GM12878 (cell line): Measurements from ENCODE around the gene GSAP. TPM values are rescaled to one million over a fixed set of nuclear protein-coding genes. Genes with fewer than 3 reads are reported as not detected.

ENCODE experiments used
- ATAC-seq: fragments of 200-7000 bp; cut with Tn5 transposase; 3 replicates; pipeline ENCODE4 v1.9.1; 2020; ENCODE audit warnings: mild to moderate bottlenecking, moderate library complexity
- BruUV-seq: library from RNA; stranded (reverse); fragments of 400-500 nt; replicated peaks from 2 replicates; lab custom pipeline; 2021; lab: Mats Ljungman, UMichigan
- CTCF ChIA-PET: fragments of 300-600 bp; sonication (Branson Sonifier 250); formaldehyde crosslinking; extraction: SDS; loops from one replicate; lab custom pipeline; 2021; ENCODE audit warnings: inconsistent platforms; lab: Yijun Ruan, JAX
- POLR2A ChIA-PET: fragments of 350-600 bp; formaldehyde crosslinking; extraction: SDS; loops from one replicate; lab custom pipeline; 2021; ENCODE audit warnings: inconsistent platforms; lab: Charles Lee
- RAD21 ChIA-PET: fragments of 300-600 bp; sonication (Branson Sonifier 250); formaldehyde crosslinking; loops from one replicate; lab custom pipeline; 2023; ENCODE audit warnings: antibody characterized with exemption; ENCODE audit not compliant: unreplicated experiment; lab: Charles Lee
- SMC1A ChIA-PET: fragments of 300-600 bp; sonication (Branson Sonifier 250); formaldehyde crosslinking; loops from one replicate; lab custom pipeline; 2023; ENCODE audit not compliant: unreplicated experiment, uncharacterized antibody; lab: Charles Lee
- DNase-seq: peaks from one replicate; pipeline ENCODE4 v3.0.0-alpha.2; 2011; ENCODE audit warnings: low read depth, low spot score
- FAIRE-seq: peaks from 3 replicates; lab custom pipeline; 2011; peaks lifted over from hg19 to GRCh38; lab: Jason Lieb, UNC
- H2AFZ ChIP-seq: 2 replicates; pipeline ENCODE4 v1.6.0; 2011; ENCODE audit warnings: low read depth, low read length, control low read depth; ENCODE audit not compliant: control insufficient read depth
- H3K27ac ChIP-seq: 2 replicates; pipeline ENCODE4 v1.5.1; 2011; ENCODE audit warnings: control low read depth; ENCODE audit not compliant: control insufficient read depth, insufficient read depth
- H3K27me3 ChIP-seq, 2 experiments: replicated peaks in 1 of 2; 2 replicates each; pipeline versions ENCODE4 v1.6.0 to v1.6.1; 2011; ENCODE audit warnings: low read length in 1 of 2; ENCODE audit not compliant: control insufficient read depth in 2 of 2, insufficient read depth in 2 of 2
- H3K36me3 ChIP-seq, 2 experiments: 2 replicates each; pipeline ENCODE4 v1.5.1; 2011; ENCODE audit warnings: low read length in 1 of 2; ENCODE audit not compliant: control insufficient read depth in 2 of 2, insufficient read depth in 2 of 2
- H3K4me1 ChIP-seq: 2 replicates; pipeline ENCODE4 v1.6.1; 2011; ENCODE audit warnings: mild to moderate bottlenecking, low read length, moderate library complexity, mixed read lengths; ENCODE audit not compliant: control insufficient read depth, insufficient read depth
- H3K4me2 ChIP-seq: 2 replicates; pipeline ENCODE4 v1.6.0; 2011; ENCODE audit warnings: control low read depth; ENCODE audit not compliant: control insufficient read depth, insufficient read depth
- H3K4me3 ChIP-seq: fragments of 200-600 bp; sonication (generic); 2 replicates; pipeline ENCODE4 v1.5.1; 2016
- H3K79me2 ChIP-seq: 2 replicates; pipeline ENCODE4 v1.6.0; 2011; ENCODE audit warnings: low read length; ENCODE audit not compliant: control insufficient read depth, insufficient read depth
- H3K9ac ChIP-seq: 2 replicates; pipeline ENCODE4 v1.8.0; 2011; ENCODE audit warnings: low read length, control low read depth, mixed read lengths; ENCODE audit not compliant: control insufficient read depth, insufficient read depth
- H3K9me3 ChIP-seq: replicated peaks from 3 replicates; pipeline ENCODE4 v1.5.1; 2011; ENCODE audit warnings: mild to moderate bottlenecking, low read length; ENCODE audit not compliant: control insufficient read depth, insufficient read depth
- H4K20me1 ChIP-seq: 2 replicates; pipeline ENCODE4 v1.6.0; 2011; ENCODE audit not compliant: control insufficient read depth, insufficient read depth
- ATF2 ChIP-seq: IDR thresholded peaks from 2 replicates; pipeline ENCODE4 v1.6.1; 2012; ENCODE audit warnings: low read length, inconsistent platforms
- ATF7 ChIP-seq: fragments of 450-650 bp; IDR thresholded peaks from 2 replicates; pipeline ENCODE4 v1.6.1; 2016; ENCODE audit warnings: low read depth, mild to moderate bottlenecking
- BCL11A ChIP-seq: IDR thresholded peaks from 2 replicates; pipeline ENCODE4 v1.6.1; 2011; ENCODE audit warnings: low read depth, low read length
- BMI1 ChIP-seq: fragments of 450-650 bp; IDR thresholded peaks from 2 replicates; pipeline ENCODE4 v1.6.1; 2016; ENCODE audit warnings: mild to moderate bottlenecking, moderate library complexity, borderline replicate concordance
- CBFB ChIP-seq: IDR thresholded peaks from 2 replicates; pipeline ENCODE4 v1.6.1; 2016; ENCODE audit warnings: antibody characterized with exemption, low read depth
- CBX5 ChIP-seq: sonication (generic); IDR thresholded peaks from 2 replicates; pipeline ENCODE4 v1.6.1; 2016; ENCODE audit warnings: low read depth, moderate library complexity, mild to moderate bottlenecking, inconsistent platforms
- CEBPB ChIP-seq, 2 experiments: fragments of 150-350 bp in 1 of 2; IDR thresholded peaks; 2 replicates each; pipeline ENCODE4 v1.6.1; 2012 to 2014; ENCODE audit warnings: low read depth in 2 of 2, low read length in 2 of 2, borderline replicate concordance in 1 of 2, inconsistent platforms in 1 of 2
- CHD1 ChIP-seq: IDR thresholded peaks from 2 replicates; pipeline ENCODE4 v1.6.1; 2012; ENCODE audit warnings: low read depth, low read length, improper control_type of control experiment
- CREM ChIP-seq: IDR thresholded peaks from 2 replicates; pipeline ENCODE4 v1.6.1; 2014; ENCODE audit warnings: antibody characterized with exemption, low read depth
- EED ChIP-seq: sonication (generic); IDR thresholded peaks from 2 replicates; pipeline ENCODE4 v1.6.1; 2016; ENCODE audit warnings: antibody characterized with exemption, low read depth
- ETV6 ChIP-seq, 2 experiments: fragments of 450-650 bp in 1 of 2; IDR thresholded peaks in 1 of 2; conservative IDR thresholded peaks in 1 of 2; 2 replicates each; pipeline ENCODE4 v1.6.1; 2014; ENCODE audit warnings: antibody characterized with exemption in 1 of 2, borderline replicate concordance in 1 of 2, low read depth in 1 of 2, mild to moderate bottlenecking in 1 of 2, moderate library complexity in 1 of 2
- GABPA ChIP-seq: IDR thresholded peaks from 2 replicates; pipeline ENCODE4 v1.6.1; 2014; ENCODE audit warnings: antibody characterized with exemption, low read depth, mild to moderate bottlenecking, inconsistent platforms
- GATAD2B ChIP-seq: fragments of 450-650 bp; conservative IDR thresholded peaks from 2 replicates; pipeline ENCODE4 v1.6.1; 2017; ENCODE audit warnings: low read depth, mild to moderate bottlenecking, moderate library complexity
- IKZF1 ChIP-seq: fragments of 450-650 bp; conservative IDR thresholded peaks from 2 replicates; pipeline ENCODE4 v1.6.1; 2017; ENCODE audit warnings: antibody characterized with exemption, mild to moderate bottlenecking
- IKZF2 ChIP-seq, 2 experiments: fragments of 450-650 bp; IDR thresholded peaks; 2 replicates each; pipeline ENCODE4 v1.6.1; 2017; ENCODE audit warnings: mild to moderate bottlenecking in 2 of 2, moderate library complexity in 2 of 2
- IRF5 ChIP-seq: fragments of 450-650 bp; IDR thresholded peaks from 2 replicates; pipeline ENCODE4 v1.6.1; 2017; ENCODE audit warnings: borderline replicate concordance
- JUNB ChIP-seq: IDR thresholded peaks from 2 replicates; pipeline ENCODE4 v1.6.1; 2016; ENCODE audit warnings: antibody characterized with exemption, mild to moderate bottlenecking
- NFIC ChIP-seq: IDR thresholded peaks from 2 replicates; pipeline ENCODE4 v1.6.1; 2012; ENCODE audit warnings: low read depth, mild to moderate bottlenecking, inconsistent platforms, low read length, moderate library complexity
- NR2F1 ChIP-seq: fragments of 450-650 bp; conservative IDR thresholded peaks from 2 replicates; pipeline ENCODE4 v1.6.1; 2017; ENCODE audit warnings: mild to moderate bottlenecking
- PAX5 ChIP-seq: IDR thresholded peaks from 2 replicates; pipeline ENCODE4 v1.6.1; 2011; ENCODE audit warnings: low read depth, low read length, borderline replicate concordance
- PML ChIP-seq: IDR thresholded peaks from 2 replicates; pipeline ENCODE4 v1.6.1; 2012; ENCODE audit warnings: low read length, inconsistent platforms
- RUNX3 ChIP-seq: IDR thresholded peaks from 2 replicates; pipeline ENCODE4 v1.6.1; 2012; ENCODE audit warnings: low read length, inconsistent platforms
- SP1 ChIP-seq: IDR thresholded peaks from one replicate; pipeline ENCODE4 v1.6.1; 2011; ENCODE audit warnings: low read depth, low read length
- TCF7 ChIP-seq: IDR thresholded peaks from 2 replicates; pipeline ENCODE4 v1.6.1; 2014; ENCODE audit warnings: antibody characterized with exemption, borderline replicate concordance
- YBX1 ChIP-seq: fragments of 450-650 bp; IDR thresholded peaks from 2 replicates; pipeline ENCODE4 v1.6.1; 2016; ENCODE audit warnings: antibody characterized with exemption
- WGBS: methylation state at CpG from one replicate; pipeline ENCODE4 v1.1.6; 2016; ENCODE audit warnings: low lambda C conversion rate; ENCODE audit not compliant: insufficient replicate concordance, insufficient coverage; ENCODE audit errors: missing lambda C conversion rate; 5-methylcytosine and 5-hydroxymethylcytosine counted together
- in situ Hi-C: fragments of 300-500 bp; cut with MboI; formaldehyde crosslinking; loops from 9 replicates; pipeline ENCODE4 v1.14.3; 2018; ENCODE audit warnings: mixed read lengths
- intact Hi-C: fragments of 100-400 bp; cut with micrococcal nuclease; formaldehyde crosslinking; loops from one replicate; pipeline ENCODE4 v1.14.2; 2022; ENCODE audit not compliant: unreplicated experiment
- polyA plus RNA-seq, 11 experiments: library from polyadenylated mRNA; depleted of rRNA in 4 of 11; unstranded in 6 of 11; stranded (reverse) in 5 of 11; fragments of >200 nt; fragmentation: Nextera tagmentation in 4 of 11; fragmentation: Illumina TruSeq in 1 of 11; extraction: Ambion mirVana in 4 of 11; extraction: Trizol in 1 of 11; gene quantifications; 1 replicate in 1 of 11; 2 replicates in 10 of 11; pipeline versions ENCODE4 v1.2.1 to v1.2.3, GENCODE V29; 2011 to 2016; ENCODE audit warnings: inconsistent platforms in 2 of 11, missing spikeins in 2 of 11, low read depth in 1 of 11
- total RNA-seq, 4 experiments: library from RNA; depleted of rRNA in 3 of 4; stranded (reverse); fragments of >200 nt in 3 of 4; fragmentation: Illumina TruSeq in 1 of 4; extraction: Trizol in 1 of 4; gene quantifications; 2 replicates each; pipeline versions ENCODE4 v1.2.1 to v1.2.3, GENCODE V29; 2013 to 2021

The GSAP gene
- total and polyA plus RNA-seq, 10 of the 15 experiments (the other 5 are each of a cell fraction or from before 2014, with no cell fraction given): 6.6 to 38.1 (median 21.8) TPM

- intact Hi-C loops: loop anchor here (1.0 kb wide), 1 partner anchor 64 kb away; no protein-coding TSS in a partner anchor
- ChIA-PET POLR2A (interaction anchor here (0.6 to 1.7 kb wide), 2 partner anchors 19 to 31 kb away, joined by 3 to 4 read pairs; no protein-coding TSS in a partner anchor), CTCF (interaction anchor here (1.2 to 2.8 kb wide), 6 partner anchors 8 to 66 kb away, joined by 3 to 12 read pairs (median 6); no protein-coding TSS in a partner anchor), RAD21 (interaction anchor here (0.7 to 1.5 kb wide), 6 partner anchors 16 to 499 kb away, joined by 3 to 7 read pairs (median 4); partner anchors contain the start of gene FGL2), SMC1A (interaction anchor here (0.9 to 1.6 kb wide), 5 partner anchors 8 to 62 kb away, joined by 3 to 11 read pairs (median 5); no protein-coding TSS in a partner anchor)
- Histone ChIP-seq H3K4me3 (no peak overlapping the region), H4K20me1 (no peaks in the 10 kb centered on the region), H3K79me2 (no peaks in the 10 kb centered on the region), H3K36me3 (no peaks in the 10 kb centered on the region), H3K4me1 (peaks cover 19% of the 10 kb centered on the region), H3K9ac (no peak overlapping the region), H3K9me3 (no peaks in the 10 kb centered on the region), H3K4me2 (no peak overlapping the region), H3K27ac (no peak overlapping the region; the same call in 1 of the 2 replicates), H2AFZ (peak overlapping the region; percentile 58; the same call in 1 of the 2 replicates), H3K27me3 (no peaks in the 10 kb centered on the region)
- BruUV-seq: no TSS peak
- FAIRE-seq (no peak), ATAC-seq (peak; percentile 93), DNase-seq (peak; percentile 33)
- in situ Hi-C loops: no loop called here
- WGBS: 16% methylated on average over 2 of the region's 2 CpGs
- TF ChIP-seq CBFB (peak; percentile 70), CHD1 (no peak), ETV6 (conservative IDR thresholded peaks at IDR 0.05 in 1 of 2, IDR thresholded peaks at IDR 0.05 in 1 of 2; ENCODE audit: borderline replicate concordance in 1 of 2, low read depth in 1 of 2) (peak in 1 of 2 experiments; percentile 97; a peak in 2 of 4 replicates), CBX5 (0 out of 2 replicates have a peak, but pooled peaks have one; percentile 58), SP1 (peak; percentile 10), TCF7 (peak; percentile 83), IKZF1 (peak; percentile 58), JUNB (peak; percentile 100), IKZF2 (IDR thresholded peaks at IDR 0.05) (peak; percentile 43 to 67; a peak in 3 of 4 replicates), NFIC (peak; percentile 99), BMI1 (peak; percentile 54; the same call in 1 of the 2 replicates), RUNX3 (peak; percentile 94), IRF5 (no peak), PML (peak; percentile 78), PAX5 (peak; percentile 35; the same call in 1 of the 2 replicates), CEBPB (IDR thresholded peaks at IDR 0.05; ENCODE audit: borderline replicate concordance in 1 of 2, low read depth in 2 of 2, low read length in 2 of 2) (0 out of 4 replicates have a peak, but pooled peaks of 1 of the 2 experiments have one; percentile 63), GATAD2B (no peak), NR2F1 (0 out of 2 replicates have a peak, but pooled peaks have one; percentile 17), CREM (peak; percentile 95), ATF7 (peak; percentile 97), ATF2 (peak; percentile 100), GABPA (peak; percentile 83), BCL11A (peak; percentile 97), EED (peak; percentile 97), YBX1 (no peak)
Measured at GRCh38 chr7:77266291-77266794, 149.8 kb downstream of the GSAP start.
